NCI-H1417 treated with DMSO at 0.1 percent for 48 hours (cell line): Measurements from ENCODE around the gene PSAP.
A peak's percentile ranks its signal among the peaks of the same experiment; 100 is the strongest.

Source experiments
- DNase-seq: peaks from one replicate; lab custom pipeline; 2025; lab: John Stamatoyannopoulos, UW

PSAP gene

DNA sequence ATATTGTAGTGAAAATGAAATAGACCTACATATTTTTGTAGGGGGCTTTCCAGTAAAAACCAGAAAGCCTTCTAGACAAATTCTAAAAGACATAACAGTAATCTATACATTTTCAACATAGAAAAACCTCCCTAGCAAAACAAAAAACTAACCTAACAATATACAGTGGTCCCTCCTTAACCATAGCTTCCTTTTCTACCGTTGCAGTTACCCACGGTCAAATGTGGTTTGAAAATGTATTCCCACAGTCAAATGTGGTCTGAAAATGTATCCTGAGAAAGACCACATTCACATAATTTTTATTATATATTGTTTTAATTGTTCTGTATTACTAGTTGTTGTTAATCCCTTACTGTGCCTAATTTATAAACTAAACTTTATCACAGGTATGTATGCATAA lies 6.4 kb downstream of the PSAP start:
- DNase-seq: no peak

DNA sequence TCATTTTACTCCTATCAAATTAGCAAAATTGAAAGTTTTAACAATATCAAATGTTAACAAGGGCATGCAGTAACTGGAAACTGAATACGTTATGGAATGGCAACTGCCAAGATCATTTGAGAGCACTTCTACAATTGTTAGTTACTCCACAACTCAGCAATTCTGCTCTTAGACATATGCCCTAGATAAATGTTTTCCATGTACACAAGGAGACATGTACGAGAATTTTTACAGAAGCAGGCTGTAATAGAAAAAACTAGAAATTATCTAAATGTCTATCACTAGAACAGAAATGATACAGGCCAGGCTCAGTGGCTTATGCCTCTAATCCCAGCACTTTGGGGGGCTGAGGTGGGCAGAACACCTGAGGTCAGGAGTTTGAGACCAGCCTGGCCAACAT lies 7.0 kb downstream of the PSAP start:
- no peak for DNase-seq

DNA sequence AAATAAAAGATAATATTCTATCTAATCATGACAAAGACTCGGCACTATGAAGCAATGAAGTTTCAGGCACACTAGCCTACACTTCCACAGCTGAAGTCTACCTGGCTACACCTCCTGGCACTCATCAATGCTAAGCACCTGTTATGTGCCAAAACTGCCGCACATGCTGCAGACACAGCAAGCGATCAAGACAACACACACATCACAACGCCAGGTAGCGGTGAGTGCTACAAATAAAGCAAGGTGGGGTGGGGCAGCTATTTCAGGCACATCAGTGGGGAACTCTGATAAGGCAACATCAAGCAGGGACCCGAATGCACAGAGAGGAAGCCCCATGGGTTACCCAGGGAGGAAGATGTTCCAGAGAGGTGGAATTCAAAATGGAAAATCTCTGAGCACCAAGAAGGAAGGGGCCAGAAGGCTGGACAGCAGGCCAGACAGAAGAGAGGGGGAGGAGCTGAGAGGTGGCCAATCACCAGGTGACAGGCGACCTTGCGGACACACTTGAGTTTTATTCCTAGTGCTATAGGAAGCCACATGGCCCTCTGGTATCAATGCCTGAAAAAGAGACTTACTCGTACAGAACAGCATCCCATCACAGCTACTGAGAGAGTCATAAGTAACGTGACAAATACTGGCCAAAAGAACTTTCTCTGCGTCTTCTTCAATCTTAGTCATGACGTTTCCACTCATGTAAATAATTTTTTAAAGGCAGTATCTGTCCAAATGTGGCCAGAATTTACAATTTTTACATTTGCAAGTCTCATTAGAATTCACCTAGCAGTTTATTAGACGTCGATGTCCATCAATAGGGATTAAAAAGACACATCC lies 8.0 kb downstream of the PSAP start:
- no peak for DNase-seq

DNA sequence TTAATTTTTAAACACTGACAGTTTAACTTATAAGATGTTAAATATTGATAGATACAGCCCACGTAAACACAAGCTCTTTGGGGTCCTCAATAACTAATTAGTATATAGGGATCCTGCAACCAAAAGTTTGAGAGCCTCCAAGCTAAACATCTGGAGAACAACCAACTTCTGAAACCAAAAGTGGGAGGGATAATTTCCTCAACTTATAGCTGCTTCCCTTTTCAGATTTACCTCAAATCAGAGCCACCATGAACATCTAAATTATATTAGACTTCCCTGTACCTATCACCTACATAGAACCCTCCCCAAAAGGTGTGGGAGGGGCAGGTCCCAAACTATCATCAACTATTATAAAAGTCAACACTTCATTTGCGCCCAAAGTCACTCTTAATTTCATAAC lies 8.6 kb downstream of the PSAP start:
- DNase-seq: no peak

DNA sequence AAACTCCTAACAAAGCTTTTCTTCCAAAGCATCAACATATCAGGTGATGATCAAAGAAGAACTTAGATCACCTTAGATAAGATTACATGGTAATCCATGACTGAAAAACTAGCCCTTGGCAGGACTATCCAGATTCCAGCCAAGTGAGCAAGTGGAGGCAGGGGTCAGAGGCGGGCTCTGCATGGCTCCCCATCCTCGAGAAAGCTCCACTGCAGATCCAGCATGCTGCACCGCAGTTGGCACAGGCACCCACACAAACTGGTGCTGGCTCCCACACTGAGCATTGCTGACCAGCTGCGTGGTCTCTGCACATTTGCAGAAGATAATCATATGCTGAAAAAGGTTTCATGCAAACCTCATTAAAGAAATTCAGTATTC lies 10.1 kb downstream of the PSAP start:
- DNase-seq: no peak

DNA sequence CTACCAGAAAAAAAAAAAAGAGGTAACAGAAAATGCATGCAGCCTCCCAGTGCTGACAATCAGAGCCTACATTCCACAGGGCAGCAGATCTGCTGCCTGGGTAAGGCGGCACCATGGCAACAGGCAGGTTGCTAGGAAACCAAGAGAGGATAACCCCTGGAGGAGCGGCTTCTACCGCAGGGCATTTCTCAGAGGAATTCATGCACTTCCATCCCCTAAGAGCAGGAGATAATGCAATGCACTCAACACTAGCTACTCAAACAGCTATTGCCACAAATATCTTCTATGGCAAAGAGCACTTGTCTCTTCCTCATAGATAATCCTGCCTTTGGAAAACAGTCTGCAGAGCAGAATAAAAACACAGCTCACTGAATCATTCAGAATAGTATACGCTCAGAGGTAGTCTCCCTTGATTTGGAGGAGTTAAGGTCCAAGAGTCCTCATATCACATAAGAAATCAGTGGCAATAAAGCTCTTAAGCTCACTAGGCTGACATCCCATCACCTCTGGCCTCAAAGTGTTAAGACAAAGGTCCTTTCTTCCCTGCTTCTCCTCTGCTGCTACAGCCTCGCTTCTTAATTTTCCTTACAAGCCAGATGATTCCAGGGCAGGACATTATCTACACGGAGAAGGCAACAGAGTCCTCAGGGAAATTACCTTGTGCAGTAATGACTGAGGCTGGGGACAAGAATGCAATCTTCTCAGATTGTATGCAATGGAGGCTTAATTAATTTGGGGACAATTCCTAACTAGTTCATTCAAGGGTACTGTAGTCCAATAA lies 10.7 kb downstream of the PSAP start:
- peak; percentile 3 for DNase-seq

DNA sequence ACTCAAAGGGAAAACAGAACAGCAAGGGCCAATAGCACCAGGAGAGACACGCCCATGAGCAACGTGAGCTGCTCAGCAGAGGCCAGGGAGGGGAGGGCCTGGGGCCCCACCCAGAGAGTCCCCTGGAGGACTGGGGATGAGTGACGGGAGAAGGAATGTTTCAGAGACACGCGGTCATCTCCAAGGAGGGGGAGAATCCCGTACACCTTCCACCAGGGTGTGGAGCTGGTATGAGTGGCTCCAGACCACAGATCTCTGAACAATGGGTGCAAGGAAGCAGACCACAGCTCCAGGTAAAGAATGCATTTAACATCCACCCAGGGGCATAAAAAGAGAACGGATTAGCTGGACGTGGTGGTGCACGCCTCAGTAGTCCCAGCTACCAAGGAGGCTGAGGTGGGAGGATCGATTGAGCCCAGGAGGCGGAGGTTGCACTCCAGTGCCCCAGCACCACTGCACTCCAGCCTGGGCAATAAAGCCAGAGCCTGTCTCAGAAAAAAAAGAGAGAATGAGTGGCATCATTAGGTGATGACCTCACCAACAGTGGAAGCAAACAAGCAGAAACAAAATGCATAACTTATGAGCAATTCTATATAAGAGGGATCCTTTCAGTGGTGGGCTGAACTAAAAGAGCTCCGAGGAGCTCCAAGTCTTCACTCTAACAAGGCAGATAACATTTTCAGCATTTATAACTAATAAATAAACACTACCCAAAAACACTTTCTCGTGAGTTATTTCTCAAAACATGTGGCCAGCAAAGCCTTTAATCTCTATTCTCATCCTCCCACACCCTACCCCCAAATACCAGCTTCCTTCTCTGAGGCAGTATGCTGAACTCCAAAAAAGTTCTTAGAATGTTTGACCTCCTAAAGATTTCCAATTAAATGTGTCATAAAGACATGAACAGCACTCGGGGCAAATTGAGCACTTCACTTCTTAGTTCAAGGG lies 12.5 kb downstream of the PSAP start:
- DNase-seq: no peak

DNA sequence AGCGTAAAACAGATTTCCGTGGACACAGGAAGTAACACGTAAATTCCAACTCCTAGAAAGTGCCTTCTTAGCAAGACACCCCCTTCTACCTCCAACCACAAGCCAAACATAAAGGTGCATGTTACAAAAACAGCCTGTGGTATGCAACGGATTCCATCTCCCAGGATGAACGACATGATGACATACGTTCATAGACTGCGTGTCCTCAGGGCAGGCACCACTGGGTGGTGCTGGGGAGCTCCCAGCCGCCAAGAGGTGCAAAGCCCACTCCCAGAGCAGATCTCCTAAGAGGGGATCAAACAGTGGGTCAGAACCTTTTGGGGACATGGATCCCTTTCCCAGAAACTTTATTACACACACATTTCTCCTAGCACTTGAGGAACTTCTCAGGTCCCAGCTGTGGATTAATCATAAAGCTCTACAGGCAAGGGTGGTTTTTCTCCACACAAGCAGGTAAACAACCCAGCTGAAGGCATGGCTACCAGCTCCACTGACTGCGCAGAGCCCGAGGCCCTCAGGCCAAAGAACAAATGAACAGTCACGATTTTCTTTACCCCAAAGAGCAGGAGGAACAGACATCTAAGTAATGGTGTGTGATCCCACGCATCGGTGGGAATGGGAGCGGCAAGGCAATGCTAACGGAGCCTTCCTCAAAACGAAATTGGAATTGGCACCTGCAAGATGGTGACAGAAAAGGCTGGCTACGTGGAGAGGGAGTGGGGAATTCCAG lies 13.8 kb downstream of the PSAP start:
- DNase-seq: no peak

DNA sequence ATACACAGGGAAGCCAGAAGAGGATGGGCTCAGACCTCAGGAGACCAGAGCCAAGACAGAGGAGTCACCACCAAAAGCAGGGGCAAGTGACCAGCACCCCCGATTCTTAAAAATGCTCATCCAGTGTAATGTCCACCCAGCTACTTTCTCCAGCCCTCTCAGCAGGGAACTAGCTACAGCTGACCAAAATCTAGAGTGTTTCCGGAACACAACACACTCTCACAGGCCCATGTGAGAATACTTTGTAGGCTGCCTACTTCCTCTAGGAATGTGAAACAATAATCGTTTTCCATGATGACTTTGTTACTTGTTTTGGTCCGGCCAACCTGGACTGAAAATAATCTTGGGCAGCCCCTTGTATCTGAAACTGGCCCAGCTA lies 14.5 kb downstream of the PSAP start:
- DNase-seq: no peak

DNA sequence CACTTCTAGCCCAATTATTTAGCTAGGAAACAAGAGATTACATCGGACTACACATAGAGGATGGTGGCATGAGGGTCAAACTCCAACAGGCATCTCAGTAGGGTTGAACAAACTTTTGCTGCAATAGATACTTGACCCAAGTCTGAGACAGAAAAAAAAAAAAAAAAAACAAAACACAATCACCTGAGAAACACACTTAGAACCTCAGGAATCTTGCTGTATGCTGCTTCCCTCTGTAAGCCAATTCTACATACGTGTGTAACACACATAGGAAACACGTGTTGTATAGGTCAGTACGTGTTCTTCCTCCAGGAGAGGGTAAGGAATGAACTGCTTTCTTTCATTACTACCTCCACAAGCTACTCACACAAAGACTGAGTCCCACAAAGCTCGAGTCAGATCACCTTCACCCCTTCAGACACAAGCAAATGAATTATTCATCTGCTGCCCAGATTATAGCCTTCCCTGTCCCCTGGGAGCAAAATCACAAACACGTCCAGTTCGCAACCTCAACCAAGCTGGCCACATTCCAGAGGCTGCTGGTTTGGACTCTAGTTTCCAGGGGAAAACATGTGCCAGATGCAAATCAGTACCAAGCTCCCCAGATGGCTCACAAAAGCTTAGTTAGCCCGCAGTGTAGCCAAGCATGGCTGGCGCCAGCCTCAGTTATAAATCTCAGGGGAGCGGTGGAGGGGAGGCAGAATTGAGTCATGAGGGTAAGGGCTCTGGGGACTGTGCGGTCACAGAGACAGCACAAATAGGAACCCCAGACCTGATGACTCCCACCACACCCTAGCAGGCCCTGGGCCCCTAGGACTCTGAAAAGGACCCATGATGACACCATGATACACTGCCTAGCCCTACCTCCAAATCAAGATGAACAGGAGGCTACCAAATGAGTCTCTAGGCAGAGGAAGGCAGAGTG lies 15.1 kb downstream of the PSAP start:
- DNase-seq: no peak

DNA sequence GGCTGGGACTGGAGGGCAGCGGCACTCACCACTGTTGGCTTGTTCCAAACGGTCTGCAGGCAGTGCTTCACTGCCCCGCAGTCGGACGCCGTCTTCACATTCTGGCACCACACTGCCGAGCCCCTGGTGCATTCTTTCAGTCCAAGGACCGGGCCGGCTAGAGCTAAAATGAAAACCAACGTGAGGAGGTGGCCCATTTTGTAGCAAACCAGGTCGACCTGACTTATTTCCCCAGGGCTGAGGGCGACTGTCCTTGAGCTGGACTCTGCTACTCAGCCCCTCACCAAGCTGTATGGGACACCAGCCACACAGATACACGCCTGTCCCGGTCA lies 16.7 kb downstream of the PSAP start:
- no peak for DNase-seq

DNA sequence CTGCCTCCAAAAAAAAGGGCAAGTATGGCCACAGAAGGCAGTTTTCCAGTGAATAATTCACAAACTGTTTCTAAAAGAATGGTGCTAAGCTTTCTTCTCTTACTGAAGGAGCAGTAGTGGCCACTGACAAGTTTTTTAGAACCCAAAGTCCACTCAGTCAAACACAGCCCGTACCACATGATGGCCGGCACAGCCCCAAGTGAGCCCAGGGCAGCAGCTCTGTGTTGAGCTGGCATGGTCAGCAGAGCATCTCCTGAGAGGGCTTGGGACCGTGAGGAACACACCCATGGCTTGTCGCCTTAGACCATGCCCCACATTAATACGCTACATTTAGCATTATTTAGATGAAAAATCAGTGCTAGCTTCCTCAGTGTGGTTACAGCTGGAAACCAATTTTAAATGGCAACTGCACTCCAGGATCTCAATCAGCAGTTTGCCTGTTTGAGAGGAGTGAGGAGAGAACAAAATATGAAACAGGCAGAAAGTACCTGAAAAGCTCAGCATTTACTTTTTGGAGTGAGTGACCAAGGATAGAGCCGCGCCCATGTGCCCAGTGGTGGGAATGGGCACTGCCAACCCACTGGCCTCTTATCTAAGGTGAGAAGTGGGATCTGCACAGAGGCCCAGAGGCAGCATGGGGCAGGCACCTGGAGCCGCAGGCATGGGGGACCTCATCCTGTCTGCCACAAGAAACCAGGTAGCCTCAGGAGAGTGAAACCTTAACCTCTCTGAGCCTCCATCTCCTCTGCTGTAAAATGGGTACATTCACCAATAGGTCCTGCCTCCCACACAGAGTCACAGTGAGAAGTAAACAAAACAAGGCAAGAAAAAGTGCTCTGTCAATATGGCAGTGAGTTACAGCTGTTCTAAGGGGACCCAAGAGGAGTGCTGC lies 17.4 kb downstream of the PSAP start:
- no peak for DNase-seq

DNA sequence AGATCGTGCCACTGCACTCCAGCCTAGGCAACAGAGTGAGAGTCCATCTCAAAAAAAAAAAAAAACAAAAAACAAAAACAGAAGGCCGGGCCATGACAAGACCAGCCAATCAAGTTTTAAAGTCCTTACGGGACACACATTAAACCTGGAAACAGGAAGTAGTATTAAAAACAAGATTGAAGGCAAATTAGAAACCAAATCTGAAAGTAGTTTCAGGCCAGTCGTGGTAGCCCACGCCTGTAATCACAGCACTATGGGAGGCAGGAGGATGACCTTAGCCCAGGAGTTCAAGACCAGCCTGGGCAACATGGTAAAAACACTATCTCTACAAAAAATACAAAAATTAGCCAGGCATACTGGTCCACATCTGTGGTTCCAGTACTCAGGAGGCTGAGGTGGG lies 18.1 kb downstream of the PSAP start:
- no peak for DNase-seq

DNA sequence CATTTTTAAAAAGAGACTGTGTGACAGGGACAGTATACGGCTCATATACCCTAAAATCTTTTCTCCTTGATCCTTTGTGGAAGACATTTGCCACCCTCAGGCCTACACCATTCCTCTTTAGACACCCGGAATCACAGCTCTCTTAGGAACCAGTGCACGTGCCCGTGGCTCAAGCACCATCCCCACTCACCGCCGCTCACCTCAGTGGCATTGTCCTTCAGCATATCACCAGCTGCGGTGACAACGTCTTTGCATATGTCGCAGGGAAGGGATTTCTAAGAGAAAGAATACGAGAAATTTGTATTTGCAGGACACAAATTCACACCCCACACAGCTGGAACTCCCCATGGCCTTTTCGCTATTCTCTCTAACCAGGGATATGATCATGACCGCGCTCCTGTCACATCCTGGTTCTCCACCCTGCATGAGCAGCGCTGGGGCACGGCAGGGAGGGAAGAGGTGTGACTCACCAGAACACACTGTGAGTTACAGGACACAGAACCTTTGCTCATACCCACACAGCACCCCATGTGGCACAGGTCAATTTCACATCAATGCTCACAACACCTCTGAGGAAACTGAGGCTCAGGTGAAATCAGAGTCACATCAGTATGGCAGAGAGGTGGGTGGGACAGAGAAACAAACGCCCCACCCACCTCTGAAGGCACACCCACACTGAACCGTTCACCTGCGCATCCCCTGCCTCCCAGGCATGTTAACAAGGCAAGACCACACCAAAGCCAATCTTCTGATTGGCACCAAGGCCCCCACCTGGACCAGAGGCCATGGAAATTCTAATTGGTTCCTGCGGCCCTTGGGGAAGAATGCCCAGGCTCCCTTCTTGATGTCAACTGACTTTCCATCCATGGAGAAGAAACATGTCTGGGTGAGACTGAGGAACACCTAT lies 19.2 kb downstream of the PSAP start:
- no peak for DNase-seq

DNA sequence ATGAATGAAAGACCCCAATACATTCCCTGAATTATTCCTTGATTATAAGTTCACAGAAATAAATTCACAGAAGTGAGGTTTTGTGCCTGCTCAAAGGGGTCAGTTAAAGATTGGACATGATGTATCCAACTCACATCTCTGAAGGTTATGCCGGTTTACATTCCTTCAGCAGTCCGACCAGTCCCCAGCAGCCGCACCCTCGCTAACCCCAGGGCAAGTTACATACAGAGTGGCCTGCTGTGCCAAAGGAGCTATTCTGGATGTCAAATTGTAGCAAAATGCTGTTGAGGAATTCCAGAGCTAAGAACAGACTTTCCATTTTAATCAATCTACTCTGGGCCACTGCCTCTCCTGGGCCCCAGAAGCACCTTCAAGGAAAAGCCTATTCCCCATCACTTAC lies 20.3 kb downstream of the PSAP start:
- no peak for DNase-seq

DNA sequence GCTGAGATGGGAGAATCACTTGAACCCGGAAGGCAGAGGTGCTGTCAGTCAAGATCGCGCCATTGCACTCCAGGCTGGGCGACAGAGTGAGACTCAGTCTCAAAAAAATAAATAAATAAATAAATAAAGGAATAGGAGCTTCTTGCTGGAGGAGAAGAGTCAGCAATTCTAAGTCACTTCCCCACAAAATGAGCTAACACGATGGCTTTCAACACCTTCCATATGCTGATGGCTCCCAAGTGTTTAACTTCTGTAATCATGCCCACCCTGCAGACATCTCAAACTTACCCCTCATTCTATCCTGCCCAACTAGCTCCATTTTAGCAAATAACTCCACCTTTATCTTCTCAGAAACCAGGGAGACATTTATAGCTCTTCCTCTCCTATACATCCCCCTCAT lies 21.2 kb downstream of the PSAP start:
- no peak for DNase-seq

DNA sequence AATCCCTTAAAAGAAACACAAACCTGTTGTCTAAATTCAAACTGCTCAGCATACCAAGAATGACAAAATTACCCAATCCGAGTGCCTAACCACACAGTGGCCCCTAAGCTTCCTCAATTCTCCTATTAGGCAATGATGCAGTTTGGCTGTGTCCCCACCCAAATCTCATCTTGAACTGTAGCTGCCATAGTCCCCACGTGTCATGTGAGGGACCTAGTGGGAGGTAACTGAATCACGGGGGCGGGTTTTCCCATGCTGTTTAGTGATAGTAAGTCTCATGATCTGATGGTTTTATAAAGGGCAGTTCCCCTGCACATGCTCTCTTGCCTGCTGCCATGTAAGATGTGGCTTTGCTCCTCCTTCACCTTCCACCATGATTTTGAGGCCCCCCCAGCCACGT lies 21.9 kb downstream of the PSAP start:
- no peak for DNase-seq

DNA sequence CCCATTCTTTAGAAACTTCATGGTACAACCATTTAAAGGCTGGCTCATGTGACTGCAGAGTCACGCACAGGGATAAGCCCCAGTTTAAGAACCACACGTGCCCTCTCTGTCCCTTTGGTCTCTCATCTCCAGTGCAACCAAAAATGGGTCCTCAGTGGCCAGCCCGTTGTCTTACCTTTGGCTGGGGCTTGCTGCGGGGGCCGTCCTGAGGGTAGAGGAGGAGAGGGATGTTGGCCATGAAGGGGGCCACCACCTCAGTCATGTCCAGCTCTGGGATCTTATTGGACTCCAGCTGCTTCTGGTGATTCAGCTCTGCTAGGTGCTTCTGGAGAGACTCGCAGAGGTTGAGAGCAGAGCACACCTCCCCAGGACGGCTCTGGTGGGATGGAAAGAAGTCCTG lies 22.3 kb downstream of the PSAP start:
- DNase-seq: no peak

DNA sequence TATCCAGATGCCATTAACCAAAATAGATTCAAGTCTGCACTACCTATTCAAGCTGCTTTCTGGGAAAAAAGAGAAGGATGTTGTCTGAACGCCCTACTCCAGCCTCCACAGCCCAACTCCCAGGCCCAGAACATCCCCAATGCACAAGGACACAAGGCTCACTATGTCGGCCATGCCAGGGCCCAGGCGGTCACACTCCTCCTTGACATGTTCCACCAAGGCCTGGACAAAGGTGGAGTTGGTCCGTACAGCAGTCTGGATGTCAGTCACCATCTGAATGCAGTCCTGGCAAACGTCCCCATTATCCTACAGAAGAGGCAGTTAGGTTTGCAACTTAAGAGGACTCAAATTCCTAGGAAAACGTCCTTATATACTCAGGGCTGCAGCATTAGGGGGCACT lies 23.2 kb downstream of the PSAP start:
- DNase-seq: no peak
